Hepatic stellate cell (primary cell): ENCODE measurements around the gene SRD5A1.

Experiments used
- DNase-seq: peaks from one replicate; pipeline ENCODE4 v3.0.0; 2011; ENCODE audit warnings: low spot score

SRD5A1 gene

GRCh38 chr5:6632888-6633468 is at the start of gene SRD5A1, which contains the start of gene NSUN2:
TSS of gene SRD5A1 (plus strand) at chr5:6633440. CDS start at chr5:6633577, 137 bp downstream.
TSS of gene NSUN2 (minus strand) at chr5:6633044. CDS start at chr5:6632979, 65 bp downstream.
- DNase-seq, result peak; percentile 96

GRCh38 chr5:6584101-6584645 is 49.1 kb upstream of the SRD5A1 start:
- no peak for DNase-seq

GRCh38 chr5:6584727-6585126 is 48.5 kb upstream of the SRD5A1 start:
- DNase-seq, result no peak

GRCh38 chr5:6585168-6585567 is 48.1 kb upstream of the SRD5A1 start:
- no peak for DNase-seq

GRCh38 chr5:6585939-6586646 is 47.1 kb upstream of the SRD5A1 start:
- no peak for DNase-seq

GRCh38 chr5:6586647-6587042 is 46.6 kb upstream of the SRD5A1 start:
- no peak for DNase-seq

- no peak for DNase-seq
These were observed 46.1 kb upstream of the SRD5A1 start for GRCh38 chr5:6587171-6587570.

- no peak for DNase-seq
These were observed 42.7 kb upstream of the SRD5A1 start for GRCh38 chr5:6590581-6590980.

- DNase-seq, result no peak
These were observed 41.5 kb upstream of the SRD5A1 start for GRCh38 chr5:6591671-6592288.

- DNase-seq, result no peak
These were observed 40.6 kb upstream of the SRD5A1 start for GRCh38 chr5:6592601-6593000.

GRCh38 chr5:6593148-6594016 is 39.9 kb upstream of the SRD5A1 start:
- no peak for DNase-seq

- DNase-seq, result no peak
These were observed 39.2 kb upstream of the SRD5A1 start for GRCh38 chr5:6594066-6594465.

GRCh38 chr5:6595405-6595804 is 37.8 kb upstream of the SRD5A1 start:
- DNase-seq, result no peak

- no peak for DNase-seq
These were observed 36.9 kb upstream of the SRD5A1 start for GRCh38 chr5:6596388-6596787.

- no peak for DNase-seq
These were observed 35.7 kb upstream of the SRD5A1 start for GRCh38 chr5:6597557-6597956.

GRCh38 chr5:6598351-6598900 is 34.8 kb upstream of the SRD5A1 start:
- no peak for DNase-seq

GRCh38 chr5:6599739-6600138 is 33.5 kb upstream of the SRD5A1 start:
- DNase-seq, result no peak

- DNase-seq, result no peak
These were observed 32.0 kb upstream of the SRD5A1 start for GRCh38 chr5:6601271-6601670.

- no peak for DNase-seq
These were observed 31.4 kb upstream of the SRD5A1 start for GRCh38 chr5:6601816-6602215.

- no peak for DNase-seq
These were observed 30.8 kb upstream of the SRD5A1 start for GRCh38 chr5:6602441-6602840.

- no peak for DNase-seq
These were observed 29.6 kb upstream of the SRD5A1 start for GRCh38 chr5:6603643-6604042.

GRCh38 chr5:6604341-6604740 is 28.9 kb upstream of the SRD5A1 start:
- DNase-seq, result no peak
